IPS-20b (cell line): Measurements from ENCODE around the gene TRIM45.
"Not testable (repeated sequence)": the region's sequence is repeated elsewhere in the genome, so short reads cannot be mapped to it uniquely, and the experiment has no call there.

ENCODE experiments used
- H3K27ac ChIP-seq: one replicate; pipeline ENCODE4 v1.5.1; 2013; ENCODE audit warnings: low read length
- H3K27me3 ChIP-seq: 2 replicates; pipeline ENCODE4 v1.6.1; 2013; ENCODE audit warnings: mild to moderate bottlenecking, low read length, inconsistent platforms; ENCODE audit not compliant: insufficient read depth
- H3K36me3 ChIP-seq: 2 replicates; pipeline ENCODE4 v1.6.1; 2013; ENCODE audit warnings: low read depth, mild to moderate bottlenecking, inconsistent platforms, low read length, moderate library complexity; ENCODE audit not compliant: insufficient read depth
- H3K4me1 ChIP-seq: 2 replicates; pipeline ENCODE4 v1.6.1; 2013; ENCODE audit warnings: mild to moderate bottlenecking, control low read depth, inconsistent platforms, low read length, moderate library complexity; ENCODE audit not compliant: insufficient read depth
- H3K4me3 ChIP-seq: 2 replicates; pipeline ENCODE4 v1.5.1; 2013; ENCODE audit warnings: mild to moderate bottlenecking, low read length, inconsistent platforms
- H3K9ac ChIP-seq: 2 replicates; pipeline ENCODE4 v1.6.1; 2013; ENCODE audit warnings: low read depth, mild to moderate bottlenecking, inconsistent platforms, low read length, moderate library complexity
- H3K9me3 ChIP-seq: 2 replicates; pipeline ENCODE4 v1.6.1; 2013; ENCODE audit warnings: mild to moderate bottlenecking, low read depth, low read length, inconsistent platforms; ENCODE audit not compliant: insufficient read depth

TRIM45 gene

GRCh38 chr1:117114877-117115276, 6.7 kb downstream of the TRIM45 start:
- Histone ChIP-seq H3K27ac (no peak overlapping the region), H3K27me3 (no peaks in the 10 kb centered on the region), H3K4me1 (peaks cover 12% of the 10 kb centered on the region), H3K9me3 (no peaks in the 10 kb centered on the region), H3K9ac (no peak overlapping the region), H3K36me3 (peaks cover 84% of the 10 kb centered on the region), H3K4me3 (no peak overlapping the region)

- Histone ChIP-seq H3K4me3 (no peak overlapping the region), H3K9me3 (no peaks in the 10 kb centered on the region), H3K9ac (no peak overlapping the region), H3K27ac (no peak overlapping the region), H3K36me3 (peaks cover 96% of the 10 kb centered on the region), H3K4me1 (peaks cover 12% of the 10 kb centered on the region), H3K27me3 (no peaks in the 10 kb centered on the region)
Observed at GRCh38 chr1:117113199-117113598, 8.3 kb downstream of the TRIM45 start.

GRCh38 chr1:117112047-117112717, 9.4 kb downstream of the TRIM45 start:
- Histone ChIP-seq H3K4me1 (peaks cover 12% of the 10 kb centered on the region), H3K9ac (no peak overlapping the region), H3K4me3 (peak overlapping the region; percentile 12; the same call in 1 of the 2 replicates), H3K27ac (no peak overlapping the region), H3K9me3 (no peaks in the 10 kb centered on the region), H3K36me3 (peaks cover 95% of the 10 kb centered on the region), H3K27me3 (no peaks in the 10 kb centered on the region)

DNA sequence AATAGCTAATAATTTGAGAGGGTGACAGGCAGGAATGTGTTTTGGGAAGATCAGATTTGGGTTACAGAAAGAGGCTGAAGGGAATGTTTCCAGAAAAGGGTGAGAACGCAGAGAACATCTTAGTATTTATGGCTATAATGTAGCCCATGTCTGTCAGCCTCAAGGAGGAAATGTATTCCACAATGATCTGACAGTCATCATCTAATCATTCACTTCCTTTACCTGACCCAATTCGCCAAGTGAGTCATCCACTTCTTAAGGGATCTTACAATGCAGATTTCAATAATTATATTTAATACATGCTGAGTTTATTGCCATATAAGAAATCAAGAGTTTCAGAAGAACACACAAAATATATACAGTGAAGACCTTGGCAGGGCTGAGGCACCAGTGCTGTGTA, 10.8 kb downstream of the TRIM45 start:
- Histone ChIP-seq H3K27ac (no peak overlapping the region), H3K4me3 (no peak overlapping the region), H3K36me3 (peaks cover 94% of the 10 kb centered on the region), H3K4me1 (peaks cover 10% of the 10 kb centered on the region), H3K9ac (no peak overlapping the region), H3K27me3 (no peaks in the 10 kb centered on the region), H3K9me3 (no peaks in the 10 kb centered on the region)

DNA sequence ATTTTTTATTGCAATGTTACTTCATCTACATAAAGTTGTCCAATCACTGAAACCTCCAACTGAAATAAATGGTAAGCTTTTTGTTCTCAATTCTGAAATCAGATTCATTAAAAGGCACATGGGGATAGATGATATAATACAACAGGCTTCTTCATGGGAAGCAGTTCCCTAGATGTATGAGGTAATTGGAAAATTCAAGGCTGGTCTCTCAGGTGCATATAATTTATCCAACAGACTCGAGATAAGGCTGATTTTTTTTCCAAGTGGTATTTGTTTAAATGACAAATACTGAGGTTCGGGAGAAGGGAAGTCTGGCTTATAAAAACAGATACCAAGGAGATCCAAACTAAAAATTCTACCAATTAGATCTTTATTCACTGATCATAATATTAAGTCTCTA, 14.2 kb downstream of the TRIM45 start:
- Histone ChIP-seq H3K4me1 (peaks cover 5% of the 10 kb centered on the region), H3K27ac (no peak overlapping the region), H3K9me3 (no peaks in the 10 kb centered on the region), H3K36me3 (peaks cover 92% of the 10 kb centered on the region), H3K27me3 (no peaks in the 10 kb centered on the region), H3K4me3 (no peak overlapping the region), H3K9ac (no peak overlapping the region)

DNA sequence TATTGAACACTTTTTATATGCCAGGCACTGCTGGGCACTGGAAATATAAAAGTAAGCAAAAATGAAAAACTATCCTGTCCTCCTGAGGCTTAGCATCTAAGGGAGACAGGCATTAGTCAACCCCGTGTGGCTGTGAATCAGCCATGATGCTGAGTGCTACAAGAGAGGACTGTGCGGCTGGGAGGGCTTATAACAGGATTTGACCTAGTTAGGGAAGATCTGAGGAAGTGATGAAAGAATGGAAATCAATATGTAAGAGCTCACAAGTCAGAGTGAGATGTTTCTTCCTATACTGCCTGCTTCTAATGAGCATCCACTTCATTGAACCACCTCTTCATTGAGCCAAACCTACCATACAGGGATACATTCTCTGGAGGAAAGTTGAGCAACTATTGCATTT, 15.1 kb downstream of the TRIM45 start:
- Histone ChIP-seq H3K9me3 (no peaks in the 10 kb centered on the region), H3K4me1 (no peaks in the 10 kb centered on the region), H3K9ac (no peak overlapping the region), H3K36me3 (peaks cover 94% of the 10 kb centered on the region), H3K4me3 (no peak overlapping the region), H3K27me3 (no peaks in the 10 kb centered on the region), H3K27ac (no peak overlapping the region)

- no peak overlapping the region for H3K9ac ChIP-seq
- H3K9me3 ChIP-seq, result no peaks in the 10 kb centered on the region
- H3K4me3 ChIP-seq, result no peak overlapping the region
- no peaks in the 10 kb centered on the region for H3K27me3 ChIP-seq
- no peaks in the 10 kb centered on the region for H3K4me1 ChIP-seq
- peaks cover 94% of the 10 kb centered on the region for H3K36me3 ChIP-seq
- H3K27ac ChIP-seq, result no peak overlapping the region
Observed at GRCh38 chr1:117105722-117106121, 15.8 kb downstream of the TRIM45 start.

GRCh38 chr1:117104986-117105385, 16.6 kb downstream of the TRIM45 start:
- no peak overlapping the region for H3K27ac ChIP-seq
- H3K9me3 ChIP-seq, result no peaks in the 10 kb centered on the region
- H3K4me1 ChIP-seq, result no peaks in the 10 kb centered on the region
- no peaks in the 10 kb centered on the region for H3K27me3 ChIP-seq
- H3K9ac ChIP-seq, result no peak overlapping the region
- peaks cover 95% of the 10 kb centered on the region for H3K36me3 ChIP-seq
- H3K4me3 ChIP-seq, result no peak overlapping the region

DNA sequence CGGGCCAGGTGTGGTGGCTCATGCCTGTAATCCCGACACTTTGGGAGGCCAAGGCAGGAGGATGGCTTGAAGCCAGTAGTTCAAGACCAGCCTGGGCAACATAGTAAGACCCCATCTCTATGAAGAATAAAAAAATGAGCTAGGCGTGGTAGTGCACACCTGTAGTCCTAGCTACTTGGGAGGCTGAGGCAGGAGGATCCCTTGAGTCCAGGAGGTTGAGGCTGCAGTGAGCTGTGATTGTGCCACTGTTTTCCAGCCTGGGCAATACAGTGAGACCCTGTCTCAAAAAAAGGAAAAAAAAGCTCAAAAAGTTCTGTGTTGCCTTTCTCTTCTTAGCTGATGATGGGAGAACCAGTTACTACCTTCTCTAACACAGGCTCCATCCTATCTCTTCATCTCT, 19.7 kb downstream of the TRIM45 start:
- not testable (repeated sequence) for H3K9ac ChIP-seq, H3K27me3 ChIP-seq, H3K9me3 ChIP-seq, H3K4me3 ChIP-seq, H3K27ac ChIP-seq, H3K4me1 ChIP-seq
- H3K36me3 ChIP-seq, result peaks cover 97% of the 10 kb centered on the region

- no peak overlapping the region for H3K27ac ChIP-seq
- H3K9ac ChIP-seq, result no peak overlapping the region
- H3K9me3 ChIP-seq, result no peaks in the 10 kb centered on the region
- H3K27me3 ChIP-seq, result no peaks in the 10 kb centered on the region
- H3K36me3 ChIP-seq, result peaks cover 97% of the 10 kb centered on the region
- H3K4me3 ChIP-seq, result no peak overlapping the region
- H3K4me1 ChIP-seq, result no peaks in the 10 kb centered on the region
Observed at GRCh38 chr1:117101334-117101733, 20.2 kb downstream of the TRIM45 start.

DNA sequence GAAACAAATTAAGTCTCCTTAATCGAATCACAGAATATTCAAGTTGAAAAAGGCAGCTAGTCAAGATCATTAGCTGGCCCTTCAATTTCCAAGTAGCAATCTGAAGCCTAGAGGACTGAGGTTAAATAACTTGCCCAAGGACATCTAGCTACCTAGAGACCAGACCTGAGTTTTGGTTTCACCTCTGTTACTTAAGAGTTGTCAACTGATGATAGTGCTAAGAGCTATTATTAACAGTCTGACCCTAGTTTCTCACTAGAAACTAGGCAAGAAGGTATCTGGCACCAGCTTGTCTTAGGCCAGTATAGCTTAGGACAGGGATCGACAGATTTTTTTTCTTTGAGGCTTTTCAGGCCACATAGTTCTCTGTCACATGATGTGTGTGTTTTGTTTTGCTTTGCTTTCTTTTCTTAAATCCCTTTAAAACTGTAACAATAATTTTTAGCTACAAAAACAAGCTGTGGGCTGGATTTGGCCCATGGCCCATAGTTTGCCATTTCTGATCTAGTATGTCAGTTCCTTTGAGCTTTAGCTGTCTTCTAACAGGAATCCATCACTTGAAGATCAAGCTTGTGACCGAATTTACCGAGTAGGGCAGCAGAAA, 23.2 kb downstream of the TRIM45 start:
- Histone ChIP-seq H3K27me3 (no peaks in the 10 kb centered on the region), H3K36me3 (peaks cover 100% of the 10 kb centered on the region), H3K9ac (no peak overlapping the region)

DNA sequence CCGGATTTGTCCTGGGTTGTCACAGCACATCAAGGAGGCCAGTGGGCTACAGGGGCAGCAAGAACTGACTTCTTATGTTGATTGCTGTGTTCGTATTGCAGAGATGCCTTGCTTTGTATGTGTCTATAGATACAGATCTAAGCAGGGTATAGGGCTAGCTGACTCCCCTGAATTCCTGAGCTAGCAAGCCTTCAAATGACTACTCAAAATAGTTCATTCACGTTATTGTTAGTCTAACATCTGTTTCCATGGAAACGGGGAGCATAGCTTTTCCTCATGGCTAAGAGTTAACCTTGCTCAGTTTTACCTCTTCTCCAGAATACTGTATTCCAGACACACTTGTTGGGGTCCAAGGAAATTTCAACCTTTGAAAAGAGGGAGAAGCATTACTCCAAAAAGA, 24.1 kb downstream of the TRIM45 start:
- H3K27ac ChIP-seq, result no peak overlapping the region

More for the DNA sequence above, 23.2 kb downstream of the TRIM45 start:
- H3K9me3 ChIP-seq, result no peaks in the 10 kb centered on the region
- H3K27ac ChIP-seq, result no peak overlapping the region
- H3K4me1 ChIP-seq, result peaks cover 4% of the 10 kb centered on the region
- no peak overlapping the region for H3K4me3 ChIP-seq

More for the DNA sequence above, 24.1 kb downstream of the TRIM45 start:
- Histone ChIP-seq H3K36me3 (peaks cover 100% of the 10 kb centered on the region), H3K4me3 (no peak overlapping the region), H3K27me3 (no peaks in the 10 kb centered on the region), H3K9me3 (no peaks in the 10 kb centered on the region), H3K4me1 (peaks cover 13% of the 10 kb centered on the region), H3K9ac (no peak overlapping the region)
